Urothelium cell line (cell line): ENCODE results near the gene ADGB.
"Not testable (repeated sequence)": the region's sequence is repeated elsewhere in the genome, so short reads cannot be mapped to it uniquely, and the experiment has no call there.

Experiments used
- DNase-seq: peaks from one replicate; pipeline ENCODE4 v3.0.0; 2011; ENCODE audit warnings: low spot score, mixed read lengths
- FAIRE-seq: peaks from 2 replicates; lab custom pipeline; 2011; peaks lifted over from hg19 to GRCh38; lab: Jason Lieb, UNC

Gene ADGB

DNA sequence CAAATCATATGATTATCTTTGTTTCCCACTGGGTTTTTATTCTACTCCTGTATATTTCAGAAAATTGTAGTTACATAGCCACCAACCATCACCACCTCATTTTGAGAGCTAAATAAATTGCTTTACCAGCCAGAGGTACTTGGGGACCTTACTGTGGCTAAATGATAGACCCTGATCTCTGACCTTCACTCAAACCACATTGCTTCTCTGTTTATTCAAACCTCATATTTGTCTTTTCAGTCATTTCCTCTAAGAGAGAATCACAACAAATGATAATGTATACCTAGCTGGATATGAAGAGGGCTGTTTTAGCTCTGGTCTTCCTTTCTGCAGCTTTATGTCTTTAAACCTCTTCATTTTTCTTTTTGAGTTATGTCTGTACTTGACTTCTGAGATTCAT is 142.8 kb downstream of the ADGB start:
- DNase-seq (no peak), FAIRE-seq (no peak)

DNA sequence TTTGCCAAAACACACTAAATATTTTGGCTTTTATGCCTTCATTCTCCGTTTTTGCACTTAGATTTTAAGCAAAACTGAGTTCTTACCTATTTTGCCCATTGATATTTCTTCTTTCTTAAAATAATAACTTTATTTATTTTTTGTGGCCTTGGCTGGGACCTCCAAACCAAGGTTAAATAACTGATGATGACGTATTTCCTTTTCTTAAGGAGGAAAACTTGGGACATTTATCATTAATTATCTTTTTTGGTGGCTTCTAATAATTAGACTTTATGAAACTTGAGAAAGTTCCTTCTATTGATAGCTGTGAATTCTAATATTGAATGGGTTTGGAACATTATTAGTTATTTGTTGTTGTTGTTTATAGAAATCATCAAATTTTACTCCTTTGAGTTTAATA is 154.5 kb downstream of the ADGB start:
- FAIRE-seq (no peak), DNase-seq (no peak)

DNA sequence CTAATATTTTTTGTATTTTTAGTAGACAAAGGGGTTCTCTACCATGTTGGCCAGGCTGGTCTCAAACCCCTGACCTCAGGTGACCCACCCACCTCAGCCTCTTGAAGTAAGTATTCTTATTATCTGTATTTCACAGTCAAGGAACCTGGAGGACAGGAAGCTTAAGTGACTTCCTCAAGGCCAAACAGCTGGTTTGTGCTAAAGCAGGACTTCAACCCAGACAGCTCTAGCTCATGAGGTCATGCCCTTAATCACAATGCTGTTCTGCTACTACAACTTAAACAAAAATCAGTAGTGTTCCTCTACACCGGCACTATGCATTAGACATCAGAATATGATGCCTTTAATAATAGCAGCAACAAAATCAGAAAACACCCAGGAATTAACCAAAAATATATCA is 168.9 kb downstream of the ADGB start:
- no peak for FAIRE-seq
- no peak for DNase-seq

DNA sequence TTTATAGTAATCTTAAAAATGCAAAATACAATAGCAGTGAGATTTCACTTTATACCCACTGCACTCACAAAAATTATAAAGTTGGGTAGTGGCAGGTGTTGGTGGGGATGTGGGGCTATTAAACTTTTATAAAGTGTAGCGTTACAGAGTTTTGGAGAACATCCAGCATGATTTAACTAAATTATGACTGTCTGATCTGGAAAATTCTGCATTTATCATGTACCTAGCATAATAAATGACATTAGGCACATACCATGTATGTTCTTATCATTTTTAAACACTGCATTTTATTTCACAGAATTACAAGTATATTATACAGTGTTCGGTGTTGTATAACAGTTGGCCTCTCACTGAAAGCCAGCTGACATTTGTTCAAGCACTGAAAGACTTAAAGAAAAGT is 169.9 kb downstream of the ADGB start:
- FAIRE-seq (no peak), DNase-seq (no peak)

DNA sequence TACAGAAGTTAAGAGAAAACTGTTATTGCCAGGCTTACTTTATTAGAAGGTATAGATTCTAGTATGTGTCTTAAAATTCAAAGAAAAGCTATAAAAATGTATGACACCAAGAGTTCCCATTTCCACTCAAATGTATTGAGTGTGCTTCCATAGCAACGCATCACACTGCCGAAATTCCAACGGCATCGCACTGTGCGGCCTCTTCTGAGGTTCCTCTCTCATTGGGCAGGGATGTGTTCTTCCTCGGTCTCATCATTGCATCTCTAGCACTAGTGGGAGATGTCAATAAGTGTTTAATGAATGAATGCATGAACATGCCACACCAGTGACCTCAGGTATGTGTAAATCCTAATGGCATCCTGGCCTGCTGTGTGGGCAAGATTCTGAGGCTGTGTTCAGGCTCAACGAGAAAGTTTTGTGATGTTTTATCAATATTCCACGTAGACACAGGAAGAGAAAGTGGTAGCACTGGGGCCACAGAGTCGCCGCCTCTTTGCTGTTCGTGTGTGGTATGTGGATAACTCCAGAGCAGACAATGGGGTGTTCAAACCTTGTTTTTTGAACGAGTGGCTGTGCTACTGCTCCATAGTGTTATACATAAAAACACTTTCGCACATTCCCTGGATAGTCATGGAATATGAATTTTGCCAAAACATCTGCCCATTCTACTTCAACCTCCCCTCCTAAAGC is 171.6 kb downstream of the ADGB start:
- DNase-seq: no peak
- no peak for FAIRE-seq

DNA sequence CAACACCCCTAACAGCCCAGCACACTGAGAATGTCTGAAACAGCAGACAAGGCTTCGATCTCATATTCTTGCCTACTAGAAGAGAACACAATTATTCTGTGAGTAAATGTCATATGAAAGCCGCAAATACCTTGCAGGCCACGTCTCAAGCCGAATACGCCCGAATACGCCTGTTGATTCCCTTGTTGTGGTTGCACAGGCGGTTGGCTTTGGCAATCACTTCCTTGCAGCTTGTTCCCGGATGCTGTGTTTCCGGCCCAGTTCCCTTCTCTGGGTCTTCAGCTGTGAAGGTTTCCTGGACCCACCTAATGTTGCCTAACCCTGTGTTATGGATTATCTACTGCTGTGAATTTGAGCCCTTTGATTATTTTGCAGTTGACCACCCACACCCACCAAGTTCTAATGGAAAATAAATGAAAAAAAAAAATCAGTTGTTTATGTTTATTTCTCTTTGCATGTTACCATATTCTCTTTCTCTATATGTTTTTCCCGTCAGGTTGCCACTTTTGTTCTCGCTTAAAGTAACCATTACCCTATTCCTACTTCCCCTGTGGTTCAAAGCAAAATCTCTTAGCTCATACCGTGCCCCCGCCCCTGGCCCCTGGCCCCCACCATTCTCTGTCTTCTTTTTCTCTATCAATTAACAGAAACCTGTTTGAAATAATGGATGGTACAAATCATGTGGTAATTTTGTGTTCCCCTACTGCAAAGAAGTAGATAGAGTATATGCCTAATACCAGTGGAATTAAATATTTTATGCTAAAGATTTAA is 172.4 kb downstream of the ADGB start:
- DNase-seq (peak; percentile 12), FAIRE-seq (no peak)

DNA sequence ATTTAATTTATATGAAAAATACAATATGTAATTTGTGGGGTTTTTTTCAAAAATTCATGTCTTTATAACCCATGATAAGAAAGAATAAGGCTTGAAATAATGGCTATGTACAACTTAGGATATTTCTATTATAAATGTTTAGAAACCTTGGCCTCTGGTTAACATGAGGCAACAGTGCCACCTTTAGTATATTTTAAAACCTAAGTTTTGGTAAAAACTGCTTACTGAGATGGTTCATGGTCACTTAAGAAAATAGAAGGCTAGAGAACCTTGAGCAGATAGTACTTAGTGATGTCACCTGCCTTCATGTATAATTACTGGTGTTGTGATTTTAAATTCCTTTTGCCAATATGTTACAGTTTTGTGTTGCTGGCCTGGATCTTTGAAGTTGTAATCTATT is 176.4 kb downstream of the ADGB start:
- no peak for DNase-seq
- FAIRE-seq: no peak

DNA sequence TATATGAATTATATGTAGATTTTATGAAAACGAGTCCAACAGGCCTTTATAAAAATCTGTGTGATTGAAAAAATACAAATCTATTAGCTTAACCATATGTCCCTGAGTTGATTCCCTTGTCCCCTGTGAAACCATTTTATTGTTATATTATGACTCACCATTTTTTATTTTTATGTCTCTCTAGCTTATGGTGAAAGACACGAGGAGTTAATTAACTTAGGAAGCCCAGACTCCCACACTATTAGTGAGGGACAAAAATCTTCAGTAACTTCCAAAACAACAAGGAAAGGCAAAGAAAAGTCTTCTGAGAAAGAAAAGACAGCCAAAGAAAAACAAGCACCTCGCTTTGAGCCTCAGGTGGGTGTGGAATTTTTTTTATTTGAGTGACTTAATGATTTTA is 183.1 kb downstream of the ADGB start:
- FAIRE-seq (no peak), DNase-seq (no peak)

DNA sequence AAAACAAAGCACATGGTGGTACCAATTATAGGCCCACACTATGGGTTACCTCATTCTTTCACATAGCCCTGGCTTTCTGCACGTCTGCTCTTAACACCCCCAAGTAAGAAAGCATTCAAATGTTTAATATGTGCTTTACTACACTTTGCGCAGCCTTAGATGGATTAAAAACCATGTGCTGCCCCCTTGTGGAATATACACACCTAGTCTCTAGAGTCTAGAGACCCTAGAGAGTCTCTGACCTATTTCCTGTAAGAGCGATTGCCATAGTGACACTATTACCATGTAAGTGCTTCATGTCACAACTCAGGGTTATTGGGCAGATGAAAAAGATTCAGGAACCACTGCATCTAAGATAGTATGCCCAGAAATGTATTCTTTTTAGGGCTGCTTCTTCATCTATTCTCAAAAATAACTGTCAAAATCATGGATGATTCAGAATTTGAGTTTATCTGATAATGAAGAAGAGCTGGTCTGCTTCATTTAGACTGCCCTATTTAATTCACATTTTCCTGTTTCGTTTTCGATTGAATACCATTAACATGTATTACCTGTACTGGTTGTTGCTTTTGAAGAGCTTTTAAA is 186.3 kb downstream of the ADGB start:
- DNase-seq: peak; percentile 24
- FAIRE-seq: no peak

DNA sequence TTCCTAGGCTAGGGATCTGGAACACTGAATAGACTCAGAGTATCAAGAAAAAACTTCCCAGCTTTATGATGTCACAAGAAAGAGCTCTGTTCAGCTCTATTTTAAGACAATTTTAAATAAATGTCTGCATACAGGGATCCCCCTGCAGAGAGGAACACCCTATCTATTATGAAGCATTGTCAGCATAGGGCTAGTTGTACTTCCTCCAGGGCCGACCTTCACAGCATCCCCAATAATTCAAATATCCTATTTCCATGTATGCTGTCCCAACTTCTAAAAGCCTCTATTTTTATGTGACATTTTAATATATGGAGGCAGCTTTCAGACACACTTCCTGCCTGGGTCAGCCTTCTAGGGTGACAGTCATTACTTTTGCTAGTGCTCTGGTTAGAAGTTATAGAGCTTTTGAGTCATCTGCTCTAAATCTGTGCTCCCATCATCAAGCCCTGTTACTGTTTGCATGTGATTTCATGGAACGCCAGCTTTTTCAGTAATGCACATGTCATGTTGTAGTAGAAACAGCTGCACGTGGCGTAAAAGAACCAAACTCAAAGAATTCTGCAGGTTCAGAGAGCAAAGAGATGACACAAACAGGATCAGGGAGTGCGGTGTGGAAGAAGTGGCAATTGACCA is 189.2 kb downstream of the ADGB start:
- DNase-seq (no peak), FAIRE-seq (no peak)

DNA sequence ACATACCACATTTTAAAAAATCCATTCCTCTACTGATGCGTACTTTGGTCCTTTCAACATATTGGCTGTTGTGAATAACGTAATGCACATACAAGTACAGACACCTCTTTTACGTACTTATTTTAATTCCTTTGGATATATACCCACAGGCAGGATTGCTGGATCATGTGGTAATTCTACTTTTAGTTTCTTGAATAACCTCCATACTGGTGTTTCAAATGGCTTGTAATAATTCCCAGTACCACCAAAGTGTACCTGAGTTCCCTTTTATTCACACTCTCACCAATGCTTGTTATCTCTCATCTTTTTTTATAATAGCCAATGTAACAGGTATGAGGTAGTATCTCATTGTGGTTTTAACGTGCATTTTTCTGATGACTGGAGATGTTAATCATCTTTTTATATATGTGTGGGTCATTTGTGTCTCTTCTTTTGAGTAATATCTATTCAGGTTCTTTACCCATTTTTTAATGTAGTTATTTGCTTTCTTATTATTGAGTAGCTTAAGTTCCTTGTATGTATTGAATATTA is 191.9 kb downstream of the ADGB start:
- DNase-seq (no peak), FAIRE-seq (no peak)

DNA sequence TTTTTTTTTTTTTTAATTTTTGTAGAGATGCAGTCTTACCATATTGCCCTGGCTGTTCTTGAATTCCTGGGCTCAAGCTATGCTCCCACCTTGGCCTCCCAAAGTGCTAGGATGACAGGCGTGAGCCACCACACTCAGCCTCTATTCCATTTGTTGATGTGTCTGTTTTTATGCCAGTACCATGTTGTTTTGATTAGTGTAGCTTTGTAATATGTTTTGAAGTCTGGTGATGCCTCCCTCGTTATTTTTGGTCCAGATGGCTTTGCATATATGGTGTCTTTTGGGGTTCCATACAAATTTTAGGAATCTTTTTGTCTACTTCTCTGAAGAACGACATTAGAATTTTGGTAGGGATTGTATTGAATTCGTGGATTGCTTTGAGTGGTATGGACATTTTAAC is 193.2 kb downstream of the ADGB start:
- FAIRE-seq (no peak), DNase-seq (no peak)

DNA sequence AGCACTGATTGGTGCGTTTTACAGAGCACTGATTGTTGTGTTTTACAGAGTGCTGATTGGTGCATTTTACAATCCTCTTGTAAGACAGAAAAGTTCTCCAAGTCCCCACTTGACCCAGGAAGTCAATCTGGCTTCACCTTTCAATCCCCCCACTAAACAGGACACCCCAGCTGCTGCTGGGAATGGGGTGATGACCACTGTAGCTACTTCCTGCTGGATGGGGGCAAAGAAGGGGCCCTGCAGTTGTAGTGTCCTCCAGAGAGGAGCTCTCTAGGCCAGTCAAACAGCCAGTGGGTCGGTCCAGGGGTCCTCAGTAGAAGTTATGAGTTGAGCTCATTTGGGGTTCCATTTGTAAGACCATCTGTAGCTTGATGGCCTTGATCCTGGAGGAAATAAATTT is 194.4 kb downstream of the ADGB start:
- not testable (repeated sequence) for DNase-seq, FAIRE-seq

DNA sequence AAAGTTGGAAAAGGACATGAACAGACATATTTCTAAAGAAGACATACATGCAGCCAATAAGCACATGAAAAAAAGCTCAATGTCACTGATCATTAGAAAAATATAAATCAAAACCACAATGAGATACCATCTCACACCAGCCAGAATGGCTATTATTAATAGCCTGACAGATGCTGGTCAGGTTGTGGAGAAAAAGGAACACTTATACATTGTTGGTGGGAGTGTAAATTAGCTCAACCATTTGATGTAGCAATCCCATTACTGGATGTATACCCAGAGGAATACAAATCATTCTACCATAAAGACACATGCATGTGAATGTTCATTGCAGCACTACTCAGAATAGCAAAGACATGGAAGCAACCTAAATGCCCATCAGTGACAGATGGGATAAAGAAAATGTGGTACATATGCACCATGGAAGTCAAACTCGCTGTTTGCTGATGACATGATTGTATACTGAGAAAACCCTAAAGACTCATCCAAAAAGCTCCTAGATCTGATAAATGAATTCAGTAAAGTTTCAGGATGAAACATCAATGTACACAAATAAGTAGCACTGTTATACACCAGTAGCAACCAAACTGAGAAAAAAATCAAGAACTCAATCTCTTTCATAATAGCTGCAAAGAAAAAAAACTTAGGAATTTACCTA is 196.8 kb downstream of the ADGB start:
- FAIRE-seq: no peak
- no peak for DNase-seq

DNA sequence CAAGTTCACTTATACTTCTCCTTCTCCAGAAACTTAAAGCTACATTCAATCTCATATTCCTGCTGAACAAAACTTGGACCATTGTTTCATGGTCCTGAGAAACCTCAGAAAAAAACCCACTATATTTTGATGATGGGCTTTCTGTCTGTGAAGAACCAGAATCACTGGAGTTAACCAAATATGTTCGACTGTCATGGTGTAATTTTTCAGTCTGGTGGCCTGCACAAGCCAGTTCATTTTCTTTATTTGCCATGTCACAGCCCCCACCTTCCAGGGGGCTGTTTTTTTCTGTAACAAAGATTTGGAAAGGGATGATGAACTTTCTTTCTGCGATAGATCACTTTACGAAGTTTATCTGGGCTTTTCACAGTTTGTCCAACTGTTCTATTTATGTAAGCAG is 204.4 kb downstream of the ADGB start:
- DNase-seq, FAIRE-seq: not testable (repeated sequence)

DNA sequence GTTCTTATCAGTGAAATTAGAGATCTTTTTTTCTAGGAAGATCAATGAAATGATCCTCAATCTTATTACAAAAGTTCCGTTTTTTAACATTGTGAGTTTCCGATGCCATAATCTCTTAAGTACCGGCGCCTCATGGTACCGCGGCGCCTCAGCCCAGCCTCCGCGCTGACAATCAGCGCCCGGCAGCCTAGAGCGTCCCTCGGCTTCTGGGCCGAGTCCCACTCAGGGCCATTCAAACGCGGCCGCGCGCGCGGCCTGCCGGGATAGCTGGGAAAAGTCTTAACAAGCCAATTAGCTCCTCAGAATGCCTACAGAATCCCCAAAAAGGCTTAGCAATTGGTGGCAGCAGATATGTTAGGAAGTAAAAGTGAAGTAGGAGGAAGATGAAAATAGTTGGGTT is 204.8 kb downstream of the ADGB start:
- FAIRE-seq: no peak

DNA sequence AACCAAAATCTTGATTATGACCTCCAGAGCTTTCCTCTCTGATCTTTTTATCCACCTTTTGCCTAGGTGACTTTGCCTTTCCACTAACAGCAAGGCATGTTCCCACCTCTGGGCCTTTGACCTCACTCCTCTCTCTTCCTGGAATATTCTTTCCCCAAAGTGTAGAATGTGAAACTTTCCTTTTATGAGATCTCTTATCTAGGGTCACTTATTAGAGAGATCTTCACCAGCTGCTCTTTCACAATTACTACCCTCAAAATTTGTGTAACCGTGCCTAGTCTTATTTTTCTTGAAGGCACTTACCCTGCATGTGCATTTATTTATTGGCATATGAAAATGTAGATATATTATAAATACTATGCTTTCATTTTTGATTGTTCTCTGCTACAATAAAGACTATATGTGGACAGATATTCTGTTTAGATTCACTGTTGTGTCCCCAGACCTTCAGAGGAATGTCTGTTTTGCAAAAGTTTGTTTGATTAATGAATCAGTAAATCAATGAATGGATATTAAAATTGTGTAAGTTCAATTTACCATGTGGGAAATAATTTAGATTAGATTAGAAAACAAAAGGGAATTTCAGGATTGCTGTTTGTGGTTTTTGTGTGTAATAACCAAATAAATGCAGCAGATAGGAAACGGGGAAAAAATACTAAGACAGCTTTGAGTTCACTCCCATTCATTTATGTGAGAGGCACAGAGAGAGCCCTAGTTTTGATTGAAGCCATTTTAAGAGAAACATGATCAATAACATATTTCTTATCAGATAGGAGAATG is 207.0 kb downstream of the ADGB start:
- FAIRE-seq: no peak
- no peak for DNase-seq

More for the DNA sequence above, 204.8 kb downstream of the ADGB start:
- no peak for DNase-seq

DNA sequence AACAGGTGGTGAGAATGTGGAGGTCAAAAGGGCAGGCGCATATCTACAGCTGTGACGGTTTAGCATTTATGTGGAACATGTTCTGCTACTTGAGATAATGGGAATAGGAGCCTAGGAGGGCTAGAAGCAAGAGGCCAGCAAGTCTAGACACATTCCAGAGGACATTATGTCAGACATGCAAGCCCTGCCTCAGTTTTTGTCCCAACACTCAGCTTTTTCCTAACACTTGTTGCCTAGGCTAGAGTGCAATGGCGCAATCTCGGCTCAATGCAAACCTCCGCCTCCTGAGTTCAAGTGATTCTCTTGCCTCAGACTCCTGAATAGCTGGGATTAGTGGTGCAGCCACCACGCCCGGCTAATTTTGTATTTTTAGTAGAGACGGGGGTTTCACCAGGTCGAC is 210.2 kb downstream of the ADGB start:
- DNase-seq, FAIRE-seq: not testable (repeated sequence)

DNA sequence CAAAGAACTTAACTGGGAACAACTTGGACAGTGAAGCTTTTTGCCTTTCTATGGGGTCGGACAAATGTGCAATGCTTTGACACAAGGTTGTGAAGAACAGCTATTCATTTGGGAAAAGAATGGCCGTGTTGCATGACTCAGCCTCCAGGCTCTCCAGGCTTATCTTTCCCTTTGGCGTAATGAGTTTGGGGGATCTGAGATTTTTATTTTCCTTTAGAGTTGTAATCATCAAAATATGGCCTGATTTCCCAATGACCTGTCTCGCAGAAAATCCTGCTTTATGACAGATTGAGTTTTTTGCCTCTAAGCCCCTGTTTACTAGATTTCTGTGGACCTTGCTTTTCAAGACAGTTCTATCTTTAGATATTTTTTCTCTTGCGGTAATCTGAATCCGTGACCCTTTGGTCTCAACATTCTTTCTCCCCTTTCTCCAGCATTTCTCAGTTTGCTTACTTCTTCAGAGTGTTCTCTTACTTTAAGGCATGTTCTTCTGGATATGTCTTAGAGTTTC is 214.1 kb downstream of the ADGB start:
- not testable (repeated sequence) for DNase-seq, FAIRE-seq

DNA sequence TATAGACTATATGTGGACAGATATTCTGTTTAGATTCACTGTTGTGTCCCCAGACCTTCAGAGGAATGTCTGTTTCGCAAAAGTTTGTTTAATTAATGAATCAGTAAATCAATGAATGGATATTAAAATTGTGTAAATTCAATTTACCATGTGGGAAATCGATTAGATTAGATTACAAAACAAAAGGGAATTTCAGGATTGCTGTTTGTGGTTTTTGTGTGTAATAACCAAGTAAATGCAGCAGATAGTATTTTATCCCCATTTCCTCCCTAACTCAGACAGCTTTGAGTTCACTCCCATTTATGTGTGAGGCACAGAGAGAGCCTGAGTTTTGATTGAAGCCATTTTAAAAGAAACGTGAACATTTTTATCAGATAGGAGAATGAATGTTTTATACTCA is 214.8 kb downstream of the ADGB start:
- FAIRE-seq (no peak), DNase-seq (no peak)
